Astrocyte (in vitro differentiated cells and primary cell): Measurements from ENCODE around the gene DNAI4.

Source experiments
- EZH2 ChIP-seq: IDR thresholded peaks from 2 replicates; pipeline ENCODE4 v1.6.1; 2012; ENCODE audit warnings: mild to moderate bottlenecking, low read length, inconsistent platforms; ENCODE audit not compliant: insufficient read depth
- TF ChIP-seq, protein P1 (sequence below): IDR thresholded peaks from 2 replicates; pipeline ENCODE4 v1.5.1; 2011; ENCODE audit warnings: low read depth, mild to moderate bottlenecking, inconsistent platforms, low read length, moderate library complexity; ENCODE audit not compliant: insufficient read depth

DNA sequence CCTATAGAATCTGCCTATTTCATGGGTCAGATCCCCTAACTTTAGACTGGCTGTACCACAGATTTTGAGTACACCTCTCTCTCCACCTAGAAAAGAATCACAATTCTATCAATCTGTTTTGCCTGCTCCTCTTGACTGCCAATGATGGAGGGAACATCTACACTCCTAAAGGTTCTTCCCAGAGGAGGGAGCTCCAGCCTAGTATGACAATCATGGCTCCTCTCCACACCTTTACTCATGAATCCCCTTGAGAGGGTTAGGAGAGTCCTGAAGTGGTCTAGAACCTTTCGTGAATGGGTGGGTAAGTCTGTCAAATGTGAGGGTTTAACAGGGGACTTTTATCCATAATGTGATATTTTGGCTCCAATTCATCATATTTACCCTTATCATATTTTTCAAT is 48.0 kb downstream of the DNAI4 start:
- TF ChIP-seq, protein P1, sequence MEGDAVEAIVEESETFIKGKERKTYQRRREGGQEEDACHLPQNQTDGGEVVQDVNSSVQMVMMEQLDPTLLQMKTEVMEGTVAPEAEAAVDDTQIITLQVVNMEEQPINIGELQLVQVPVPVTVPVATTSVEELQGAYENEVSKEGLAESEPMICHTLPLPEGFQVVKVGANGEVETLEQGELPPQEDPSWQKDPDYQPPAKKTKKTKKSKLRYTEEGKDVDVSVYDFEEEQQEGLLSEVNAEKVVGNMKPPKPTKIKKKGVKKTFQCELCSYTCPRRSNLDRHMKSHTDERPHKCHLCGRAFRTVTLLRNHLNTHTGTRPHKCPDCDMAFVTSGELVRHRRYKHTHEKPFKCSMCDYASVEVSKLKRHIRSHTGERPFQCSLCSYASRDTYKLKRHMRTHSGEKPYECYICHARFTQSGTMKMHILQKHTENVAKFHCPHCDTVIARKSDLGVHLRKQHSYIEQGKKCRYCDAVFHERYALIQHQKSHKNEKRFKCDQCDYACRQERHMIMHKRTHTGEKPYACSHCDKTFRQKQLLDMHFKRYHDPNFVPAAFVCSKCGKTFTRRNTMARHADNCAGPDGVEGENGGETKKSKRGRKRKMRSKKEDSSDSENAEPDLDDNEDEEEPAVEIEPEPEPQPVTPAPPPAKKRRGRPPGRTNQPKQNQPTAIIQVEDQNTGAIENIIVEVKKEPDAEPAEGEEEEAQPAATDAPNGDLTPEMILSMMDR: no peak
- TF ChIP-seq EZH2: no peak
